T-helper 2 cell treated with Interferon-gamma antibody and Interleukin-4, amounts not matched to agents 5 μg/mL and 100 μg/mL, for 36 hours (primary cell): Measurements from ENCODE around the gene TEF.
"Not testable (repeated sequence)": the region's sequence is repeated elsewhere in the genome, so short reads cannot be mapped to it uniquely, and the experiment has no call there.

Experiments
- DNase-seq: peaks from one replicate; pipeline ENCODE4 v3.0.0; 2021; ENCODE audit warnings: low spot score
- H3K27ac Mint-ChIP-seq: one replicate; pipeline ENCODE4 v1.8.0; 2021; ENCODE audit warnings: mild to moderate bottlenecking, mixed read lengths
- H3K27me3 Mint-ChIP-seq: one replicate; pipeline ENCODE4 v1.8.0; 2021; ENCODE audit warnings: low read depth, mixed read lengths
- H3K36me3 Mint-ChIP-seq: one replicate; pipeline ENCODE4 v1.8.0; 2021; ENCODE audit warnings: low read depth, mixed read lengths
- H3K4me1 Mint-ChIP-seq: one replicate; pipeline ENCODE4 v1.8.0; 2021; ENCODE audit warnings: low read depth, mixed read lengths
- H3K4me3 Mint-ChIP-seq: one replicate; pipeline ENCODE4 v1.8.0; 2022; ENCODE audit warnings: mild to moderate bottlenecking, moderate library complexity, mixed read lengths
- H3K9me3 Mint-ChIP-seq: one replicate; pipeline ENCODE4 v1.8.0; 2021; ENCODE audit warnings: mixed read lengths

Gene TEF

DNA sequence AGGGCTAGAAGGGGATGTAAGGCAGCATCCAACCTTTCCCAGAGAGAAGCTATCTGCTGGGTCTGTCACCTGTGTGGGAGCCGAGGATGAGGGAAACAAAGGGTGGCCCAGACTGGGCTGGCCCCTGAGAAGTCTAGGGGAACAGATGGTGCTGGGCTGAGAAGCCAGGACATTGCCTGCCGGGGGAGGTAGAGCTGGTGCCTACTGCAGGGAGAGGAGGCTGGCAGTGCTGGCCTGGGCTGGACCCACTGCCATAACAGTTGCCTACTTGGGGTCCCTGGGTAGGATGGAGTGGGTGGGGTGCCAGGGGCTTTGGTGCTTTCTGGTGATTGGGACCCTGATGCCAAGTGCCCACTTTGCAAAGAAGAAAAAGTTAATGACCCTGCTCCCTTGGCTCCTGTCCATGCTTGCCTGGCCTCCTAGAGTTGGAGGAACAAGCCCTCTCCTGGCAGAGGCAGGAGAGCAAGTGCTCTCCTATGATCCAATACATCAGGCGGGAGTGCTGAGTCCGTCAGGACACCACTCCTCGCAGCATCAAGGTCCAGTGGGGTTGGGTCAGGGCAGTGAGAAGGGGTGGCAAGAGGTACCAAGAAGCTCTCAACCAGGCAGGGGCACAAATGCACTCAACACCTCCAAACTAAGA is 52.7 kb downstream of the TEF start:
- not testable (repeated sequence) for H3K27me3 Mint-ChIP-seq, H3K4me1 Mint-ChIP-seq, H3K9me3 Mint-ChIP-seq, H3K27ac Mint-ChIP-seq, DNase-seq, H3K4me3 Mint-ChIP-seq
- H3K36me3 Mint-ChIP-seq, result peaks cover 36% of the 10 kb centered on the region

DNA sequence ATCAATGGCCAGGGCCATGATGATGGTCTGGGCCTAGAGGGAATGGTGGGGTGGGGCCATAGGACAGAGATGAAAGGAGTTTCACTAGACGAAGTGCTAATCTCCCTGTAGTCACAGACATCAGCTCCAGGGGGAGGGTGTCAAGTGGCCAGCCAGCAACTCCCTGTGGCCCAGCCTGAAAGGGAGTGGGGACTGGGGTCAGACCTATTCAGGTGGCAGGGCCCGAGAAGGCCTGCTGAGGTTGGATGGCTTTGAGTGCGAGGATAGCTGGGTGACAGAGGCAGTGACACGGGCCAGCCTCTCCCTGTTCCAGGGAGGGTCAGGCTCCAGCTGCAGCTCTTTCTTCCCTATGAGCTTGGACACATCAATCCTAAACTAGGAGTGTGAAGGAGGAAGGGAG is 53.8 kb downstream of the TEF start:
- Mint-ChIP-seq H3K27me3 (no peaks in the 10 kb centered on the region), H3K36me3 (peaks cover 36% of the 10 kb centered on the region), H3K27ac (no peak overlapping the region), H3K4me3 (no peak overlapping the region), H3K9me3 (no peaks in the 10 kb centered on the region), H3K4me1 (peaks cover 3% of the 10 kb centered on the region)
- DNase-seq, result no peak

DNA sequence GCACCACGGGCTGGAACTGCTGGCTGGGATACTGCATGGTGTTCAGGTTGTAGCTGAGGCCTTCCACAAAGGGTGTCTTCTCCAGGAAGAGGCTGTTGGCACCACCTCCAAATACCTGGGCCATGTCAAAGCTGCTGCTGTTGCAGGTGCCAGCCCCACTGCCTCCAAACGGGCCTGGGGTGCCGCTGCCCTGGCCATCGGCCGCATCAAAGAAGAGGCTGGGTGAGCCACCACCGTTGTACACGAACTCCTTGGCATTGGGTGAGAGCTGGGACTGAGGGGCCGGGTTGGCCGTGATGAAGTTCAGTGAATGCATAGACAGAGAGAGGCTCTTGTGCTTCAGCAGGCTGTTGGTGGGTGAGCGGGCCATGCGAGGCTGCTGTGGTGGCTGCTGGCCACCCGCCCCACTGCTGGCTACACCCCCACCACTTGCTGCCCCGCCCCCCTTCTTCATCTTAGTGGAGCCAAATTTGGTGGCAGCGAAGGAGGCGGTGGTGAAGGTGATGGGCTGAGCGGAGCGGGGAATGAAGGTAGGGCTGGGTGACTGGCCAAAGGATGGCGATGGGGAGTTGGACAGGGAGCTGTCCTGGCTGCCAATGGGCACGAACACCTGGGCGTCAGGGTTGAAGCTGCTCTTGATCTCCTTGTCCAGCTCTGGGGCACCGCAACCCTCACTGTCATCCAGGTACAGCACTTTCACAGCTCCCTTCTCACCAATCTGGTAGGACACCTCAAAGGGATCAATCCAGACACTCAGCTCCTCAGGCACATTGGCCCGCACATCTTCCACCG is 54.8 kb downstream of the TEF start:
- peaks cover 3% of the 10 kb centered on the region for H3K4me1 Mint-ChIP-seq
- peaks cover 30% of the 10 kb centered on the region for H3K36me3 Mint-ChIP-seq
- H3K27ac Mint-ChIP-seq, result no peak overlapping the region
- no peak overlapping the region for H3K4me3 Mint-ChIP-seq
- DNase-seq, result no peak
- H3K9me3 Mint-ChIP-seq, result no peaks in the 10 kb centered on the region
- H3K27me3 Mint-ChIP-seq, result no peaks in the 10 kb centered on the region

DNA sequence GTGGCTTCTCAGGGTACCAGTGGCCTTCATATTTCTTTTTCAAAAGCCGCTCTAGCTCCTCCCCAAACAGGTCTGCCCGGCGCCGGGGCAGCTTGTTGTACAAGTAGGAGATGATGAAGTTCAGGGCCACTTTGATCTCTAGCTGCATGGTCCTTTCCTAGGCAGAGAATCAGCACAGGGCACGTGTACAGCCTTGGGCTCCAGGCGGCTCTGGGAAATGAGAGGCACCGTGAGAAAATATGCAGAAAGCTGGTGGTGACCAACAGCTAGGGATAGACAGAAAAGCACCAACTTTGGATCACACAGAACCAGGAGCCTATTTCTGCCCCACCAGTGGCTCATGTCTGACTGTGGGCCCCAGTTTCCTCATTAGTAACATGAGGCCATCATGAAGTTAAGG is 55.5 kb downstream of the TEF start:
- Mint-ChIP-seq H3K27me3 (no peaks in the 10 kb centered on the region), H3K27ac (no peak overlapping the region), H3K9me3 (no peaks in the 10 kb centered on the region), H3K4me3 (no peak overlapping the region), H3K36me3 (peaks cover 27% of the 10 kb centered on the region), H3K4me1 (peaks cover 5% of the 10 kb centered on the region)
- no peak for DNase-seq

DNA sequence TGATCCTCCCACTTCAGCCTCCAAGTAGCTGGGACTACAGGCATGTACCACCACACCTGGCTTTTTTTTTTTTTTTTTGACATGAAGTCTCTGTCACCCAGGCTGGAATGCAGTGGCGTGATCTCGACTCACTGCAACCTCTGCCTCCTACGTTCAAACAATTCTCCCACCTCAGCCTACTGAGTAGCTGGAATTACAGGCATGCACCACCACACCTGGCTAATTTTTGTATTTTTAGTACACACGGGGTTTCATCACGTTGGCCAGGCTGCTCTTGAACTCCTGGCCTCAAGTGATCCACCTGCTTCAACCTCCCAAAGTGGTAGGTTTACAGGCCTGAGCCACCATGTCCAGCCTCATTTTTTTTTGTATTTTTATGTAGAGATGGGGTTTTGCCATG is 58.8 kb downstream of the TEF start:
- not testable (repeated sequence) for DNase-seq, H3K4me3 Mint-ChIP-seq, H3K9me3 Mint-ChIP-seq, H3K27ac Mint-ChIP-seq, H3K27me3 Mint-ChIP-seq
- Mint-ChIP-seq H3K4me1 (peaks cover 11% of the 10 kb centered on the region), H3K36me3 (peaks cover 22% of the 10 kb centered on the region)

DNA sequence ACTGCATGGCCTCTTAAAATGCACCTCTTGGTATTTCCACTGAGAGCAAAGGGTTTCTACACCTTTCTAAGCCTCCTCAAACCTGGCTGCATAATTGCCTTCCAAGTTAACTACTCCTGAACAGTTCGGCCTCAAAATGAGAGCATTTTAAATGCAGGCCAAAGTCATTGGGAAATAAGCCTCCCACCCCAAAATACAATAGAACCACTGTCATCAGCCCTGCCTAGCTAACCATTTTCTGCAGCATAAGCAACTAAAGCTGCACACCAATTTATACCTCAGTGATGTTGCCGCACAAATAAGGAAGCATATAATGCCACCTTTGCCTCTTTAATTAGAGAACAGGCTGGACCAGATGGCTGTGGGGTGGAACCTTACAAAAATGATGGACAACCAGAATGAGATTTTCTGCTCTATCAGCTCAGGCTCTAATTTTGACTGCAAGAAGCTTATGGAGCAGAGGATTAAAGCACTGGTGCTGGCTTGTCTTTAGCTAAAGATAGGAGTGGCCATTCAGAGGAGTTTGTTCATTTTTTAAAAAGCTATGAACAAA is 60.6 kb downstream of the TEF start:
- Mint-ChIP-seq H3K36me3 (peaks cover 9% of the 10 kb centered on the region), H3K4me1 (peaks cover 9% of the 10 kb centered on the region), H3K27me3 (no peaks in the 10 kb centered on the region), H3K9me3 (no peaks in the 10 kb centered on the region), H3K4me3 (no peak overlapping the region), H3K27ac (no peak overlapping the region)
- DNase-seq, result no peak

DNA sequence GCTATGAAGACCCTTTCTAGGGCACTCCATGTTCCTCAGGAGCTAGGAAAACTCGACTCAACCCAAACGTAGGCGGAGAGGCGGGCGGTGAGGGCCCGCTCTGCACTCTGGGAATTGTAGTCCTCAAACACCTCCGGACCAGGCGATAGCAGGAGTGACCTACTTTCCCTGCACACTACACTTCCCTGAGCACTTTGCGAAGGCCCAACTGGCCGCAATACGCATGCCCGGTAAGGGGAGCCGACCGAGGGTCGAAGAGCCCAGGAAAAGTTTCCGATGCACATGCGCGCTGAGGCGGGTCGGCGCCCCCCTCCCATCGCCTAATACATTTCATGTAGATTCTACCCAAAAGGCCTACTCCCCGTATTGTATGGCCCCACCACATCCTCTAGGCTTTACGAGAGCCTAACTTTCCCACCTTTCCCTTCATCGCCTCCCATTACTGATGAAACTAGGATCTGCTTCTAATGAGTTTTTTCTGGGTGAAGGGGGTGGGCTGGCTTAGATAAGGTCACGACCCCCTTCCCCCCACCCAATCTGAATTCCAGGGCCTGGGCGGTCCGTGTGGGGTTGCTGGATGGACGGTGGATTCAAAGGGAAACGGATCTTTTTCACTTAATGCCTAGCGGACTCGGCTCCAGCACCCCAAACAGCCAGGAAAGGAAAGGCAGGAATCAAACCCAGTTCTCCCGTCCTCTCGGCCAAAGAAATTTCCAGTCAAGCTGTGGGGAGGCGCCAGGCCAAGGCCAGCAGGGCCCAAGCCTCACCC is 62.8 kb downstream of the TEF start:
- no peaks in the 10 kb centered on the region for H3K27me3 Mint-ChIP-seq

DNA sequence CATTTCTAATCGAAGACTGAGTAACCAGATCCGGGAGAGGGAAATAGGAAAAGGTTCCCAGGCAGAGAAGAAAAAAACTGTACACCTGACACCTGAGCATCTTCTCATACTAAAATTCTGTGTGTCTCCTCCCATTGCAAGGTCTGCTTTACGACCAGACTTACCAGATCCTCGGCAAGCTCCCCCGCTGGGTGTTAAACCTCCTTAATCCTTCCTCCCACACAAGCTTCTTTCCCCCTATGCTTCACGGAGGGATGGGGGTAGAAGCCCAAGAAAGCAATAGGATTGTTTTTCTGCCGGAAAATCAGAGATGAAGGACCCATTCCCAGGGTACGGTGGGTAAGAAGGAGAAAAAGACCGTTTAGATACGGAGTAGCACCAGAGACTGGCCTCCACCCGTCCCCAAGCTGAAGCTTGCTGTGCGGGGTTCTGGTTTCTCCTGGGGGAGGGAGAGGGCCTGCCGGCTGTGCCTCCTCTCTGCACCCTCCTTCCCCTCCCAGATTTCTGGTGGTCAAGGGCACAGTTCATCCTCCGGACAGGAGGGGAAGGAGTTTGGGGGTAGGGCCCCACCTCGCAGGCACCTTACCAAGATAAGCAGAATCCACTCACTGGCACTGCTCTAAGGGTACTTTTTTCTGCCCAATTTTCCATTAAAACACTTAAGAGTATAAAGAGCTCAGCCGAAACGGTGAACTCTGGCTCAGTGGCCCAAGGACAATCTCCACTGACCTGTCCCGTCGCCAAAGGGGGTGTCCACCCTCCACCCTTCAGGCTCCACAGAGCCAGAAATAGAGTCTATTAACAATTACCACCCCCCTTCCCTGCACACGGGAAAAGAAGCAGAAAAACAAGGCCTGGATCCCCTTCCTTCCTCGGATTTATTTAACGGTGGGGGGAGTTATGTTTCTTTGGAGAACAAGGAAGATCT is 63.7 kb downstream of the TEF start:
- H3K4me3 Mint-ChIP-seq, result peak overlapping the region; percentile 89
- peak overlapping the region; percentile 79 for H3K27ac Mint-ChIP-seq
- no peaks in the 10 kb centered on the region for H3K27me3 Mint-ChIP-seq
- H3K36me3 Mint-ChIP-seq, result peaks cover 7% of the 10 kb centered on the region
- peak; percentile 23 for DNase-seq
- no peaks in the 10 kb centered on the region for H3K9me3 Mint-ChIP-seq
- peaks cover 16% of the 10 kb centered on the region for H3K4me1 Mint-ChIP-seq

More for the DNA sequence above, 62.8 kb downstream of the TEF start:
- peak; percentile 89 for DNase-seq
- peaks cover 7% of the 10 kb centered on the region for H3K36me3 Mint-ChIP-seq
- peak overlapping the region; percentile 79 for H3K27ac Mint-ChIP-seq
- H3K4me1 Mint-ChIP-seq, result peaks cover 16% of the 10 kb centered on the region
- H3K9me3 Mint-ChIP-seq, result no peaks in the 10 kb centered on the region
- peak overlapping the region; percentile 89 for H3K4me3 Mint-ChIP-seq

DNA sequence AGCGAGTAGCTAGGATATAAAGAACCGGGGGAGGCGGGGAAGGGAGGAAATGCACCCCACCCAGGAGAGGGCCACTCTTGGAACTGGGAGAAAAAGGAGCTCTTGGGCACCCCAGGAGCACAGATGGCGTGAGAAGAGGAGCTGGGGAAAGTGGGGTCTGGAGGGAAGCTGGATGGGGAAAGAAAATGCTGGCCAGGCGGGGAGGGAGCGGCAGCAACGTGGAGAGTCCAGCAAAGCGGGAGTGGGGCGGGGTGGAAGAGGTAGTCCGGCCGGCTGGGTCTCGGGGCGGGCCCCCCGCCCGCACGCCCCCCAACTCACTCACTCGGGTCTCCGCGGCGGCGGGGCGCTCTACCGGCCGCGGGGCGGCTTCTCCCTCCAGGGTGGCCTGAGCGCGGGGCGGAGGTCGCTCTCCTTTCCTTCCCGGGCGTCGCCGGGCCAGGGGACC is 64.3 kb downstream of the TEF start:
- peaks cover 7% of the 10 kb centered on the region for H3K36me3 Mint-ChIP-seq
- H3K4me1 Mint-ChIP-seq, result peaks cover 16% of the 10 kb centered on the region
- peak overlapping the region; percentile 89 for H3K4me3 Mint-ChIP-seq
- no peak for DNase-seq
- no peaks in the 10 kb centered on the region for H3K9me3 Mint-ChIP-seq
- H3K27ac Mint-ChIP-seq, result peak overlapping the region; percentile 97
- H3K27me3 Mint-ChIP-seq, result no peaks in the 10 kb centered on the region

DNA sequence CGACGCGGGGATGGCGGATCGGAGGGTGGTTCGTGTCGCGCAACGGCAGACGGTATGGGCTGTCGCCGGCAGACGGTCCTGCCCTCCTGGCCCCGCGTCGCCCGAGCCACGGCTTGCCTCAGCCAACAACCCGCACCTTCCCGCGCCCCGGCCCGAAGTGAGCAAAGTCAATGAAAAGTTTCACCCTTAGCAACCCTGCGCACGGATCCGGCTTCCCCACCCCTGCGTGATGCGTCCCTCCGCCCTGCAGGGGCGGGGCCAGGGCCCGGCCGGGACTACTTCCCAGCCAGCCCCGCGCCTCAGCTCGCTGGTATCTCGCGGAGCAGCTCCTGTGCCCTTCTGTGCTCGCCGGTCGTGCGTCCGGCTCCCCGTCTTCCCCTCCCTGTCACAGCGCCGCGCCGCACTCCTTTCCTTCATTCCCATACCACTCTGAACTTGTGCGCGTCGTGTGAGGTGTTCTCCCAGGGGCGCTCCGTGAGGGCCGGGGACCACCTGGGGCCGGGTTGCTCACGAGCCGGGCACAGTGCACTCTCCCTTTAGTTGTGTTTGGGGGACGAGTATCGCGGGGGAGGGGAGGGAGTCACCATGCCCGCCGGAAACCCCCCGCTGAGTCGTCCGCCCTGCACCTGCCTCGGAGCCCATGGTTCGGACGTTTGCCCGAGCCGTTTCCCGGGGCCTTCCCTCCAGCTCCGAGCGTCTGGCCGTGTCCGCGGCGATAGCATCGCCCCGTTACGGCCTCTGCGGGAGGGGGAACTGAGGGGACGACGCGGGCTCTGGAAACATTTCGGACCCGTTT is 65.1 kb downstream of the TEF start, which contains the start of gene TOB2:
TOB2 (minus strand) TSS at position 163 of the 796 bp plus-strand sequence. CDS start 9,456 bp downstream, outside the sequence.
- DNase-seq, result peak; percentile 94
- no peaks in the 10 kb centered on the region for H3K9me3 Mint-ChIP-seq
- H3K36me3 Mint-ChIP-seq, result peaks cover 6% of the 10 kb centered on the region
- H3K27ac Mint-ChIP-seq, result peak within 1 kb of the TSS; percentile 97
- no peaks in the 10 kb centered on the region for H3K27me3 Mint-ChIP-seq
- H3K4me1 Mint-ChIP-seq, result peaks cover 16% of the 10 kb centered on the region
- peak within 1 kb of the TSS; percentile 89 for H3K4me3 Mint-ChIP-seq

DNA sequence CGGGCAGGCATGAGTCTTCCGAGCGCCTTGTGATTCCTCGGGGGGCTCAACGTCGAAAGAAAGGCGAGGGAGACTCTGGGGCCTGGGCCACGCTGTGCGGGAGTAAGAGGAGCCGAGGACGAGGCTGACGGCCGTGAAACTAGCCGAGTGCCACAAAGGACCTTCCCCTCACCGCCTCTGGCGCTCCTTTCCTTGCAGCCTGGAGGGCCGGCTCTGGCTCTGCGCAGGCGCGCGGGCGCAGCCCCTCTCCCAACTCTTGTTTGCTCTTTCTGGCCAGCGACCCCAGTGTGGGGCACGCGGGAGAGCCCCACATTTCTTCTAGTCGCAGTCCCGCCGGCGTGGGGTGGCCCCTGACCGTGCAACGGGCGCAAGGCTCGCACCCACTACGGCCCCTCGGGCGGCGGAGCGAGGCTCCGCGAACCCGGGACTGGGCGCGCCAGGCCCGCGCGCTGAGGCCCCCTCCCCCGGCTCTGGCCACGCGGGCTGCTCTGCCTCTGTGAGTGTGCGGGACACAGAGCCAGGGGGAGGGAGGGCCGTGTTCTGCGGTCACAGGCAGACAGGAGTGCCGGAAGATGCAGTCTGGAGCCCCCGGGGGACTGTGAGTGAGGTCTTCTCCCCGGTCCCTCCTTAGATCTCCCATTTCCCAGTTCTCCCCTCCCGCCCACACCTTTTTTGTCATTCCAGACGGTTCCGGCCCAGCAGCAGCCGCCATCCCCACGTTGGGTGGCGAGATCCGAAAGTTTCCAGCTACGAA is 65.9 kb downstream of the TEF start:
- Mint-ChIP-seq H3K27ac (peak overlapping the region; percentile 97), H3K27me3 (no peaks in the 10 kb centered on the region), H3K36me3 (peaks cover 2% of the 10 kb centered on the region), H3K9me3 (no peaks in the 10 kb centered on the region), H3K4me1 (peaks cover 13% of the 10 kb centered on the region), H3K4me3 (peak overlapping the region; percentile 89)
- DNase-seq, result peak; percentile 63
